HEK293T (cell line): Measurements from ENCODE around the gene PACS2.

Source experiments
- ARNT ChIP-seq: fragments of 450-650 bp; IDR thresholded peaks from 2 replicates; pipeline ENCODE4 v1.6.1; 2017; ENCODE audit warnings: mild to moderate bottlenecking
- ELF4 ChIP-seq: fragments of 450-650 bp; IDR thresholded peaks from 2 replicates; pipeline ENCODE4 v1.6.1; 2017; ENCODE audit warnings: antibody characterized with exemption
- FOXK2 ChIP-seq: fragments of 450-650 bp; IDR thresholded peaks from 2 replicates; pipeline ENCODE4 v1.6.1; 2016; ENCODE audit warnings: mild to moderate bottlenecking
- NFRKB ChIP-seq: fragments of 450-650 bp; IDR thresholded peaks from 2 replicates; pipeline ENCODE4 v1.6.1; 2016; ENCODE audit warnings: mild to moderate bottlenecking, moderate library complexity

DNA sequence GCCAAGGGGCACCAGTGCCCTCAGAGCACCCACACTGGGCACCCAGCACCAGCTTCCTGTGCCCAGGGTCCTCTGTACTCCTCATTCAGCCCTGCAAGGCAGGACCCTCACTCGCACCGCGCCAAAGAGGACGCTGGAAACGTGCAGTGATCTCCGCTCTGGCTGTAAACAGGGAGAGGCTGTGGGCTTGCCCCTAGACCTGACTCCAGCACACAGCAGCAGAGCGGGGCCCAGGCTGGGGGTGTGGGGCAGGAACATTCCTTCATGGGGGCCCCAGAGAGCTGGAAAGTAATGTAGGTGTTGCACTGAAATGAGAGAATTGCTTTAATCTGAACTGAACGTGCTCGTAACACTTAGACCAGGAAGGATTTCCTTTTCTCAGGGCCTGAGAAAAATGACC lies 8.8 kb upstream of the PACS2 start:
- TF ChIP-seq FOXK2 (no peak), NFRKB (no peak), ARNT (no peak), ELF4 (no peak)
